Stimulated activated CD8-positive, alpha-beta memory T cell treated with anti-CD3 and anti-CD28 coated beads, Interleukin-7, amount 100 ng/mL, for 24 hours (primary cell): ENCODE measurements around the gene TSEN34.
"Not testable (repeated sequence)": the region's sequence is repeated elsewhere in the genome, so short reads cannot be mapped to it uniquely, and the experiment has no call there.

Experiments used
- DNase-seq: peaks from one replicate; pipeline ENCODE4 v3.0.0-alpha.2; 2020; ENCODE audit warnings: low read depth

TSEN34 gene

GRCh38 chr19:54160854-54161253 lies 30.3 kb upstream of the TSEN34 start:
- no peak for DNase-seq

GRCh38 chr19:54162241-54162805 lies 28.8 kb upstream of the TSEN34 start:
- DNase-seq, result peak; percentile 71

GRCh38 chr19:54162884-54163283 lies 28.2 kb upstream of the TSEN34 start:
- DNase-seq, result no peak

GRCh38 chr19:54164369-54165068 lies 26.6 kb upstream of the TSEN34 start:
- DNase-seq, result peak; percentile 44

- DNase-seq, result no peak
Measured at GRCh38 chr19:54165222-54165621, 25.9 kb upstream of the TSEN34 start.

GRCh38 chr19:54168174-54168917 lies 22.8 kb upstream of the TSEN34 start:
- DNase-seq, result peak; percentile 95

- DNase-seq, result no peak
Measured at GRCh38 chr19:54169149-54169740, 21.9 kb upstream of the TSEN34 start.

DNA sequence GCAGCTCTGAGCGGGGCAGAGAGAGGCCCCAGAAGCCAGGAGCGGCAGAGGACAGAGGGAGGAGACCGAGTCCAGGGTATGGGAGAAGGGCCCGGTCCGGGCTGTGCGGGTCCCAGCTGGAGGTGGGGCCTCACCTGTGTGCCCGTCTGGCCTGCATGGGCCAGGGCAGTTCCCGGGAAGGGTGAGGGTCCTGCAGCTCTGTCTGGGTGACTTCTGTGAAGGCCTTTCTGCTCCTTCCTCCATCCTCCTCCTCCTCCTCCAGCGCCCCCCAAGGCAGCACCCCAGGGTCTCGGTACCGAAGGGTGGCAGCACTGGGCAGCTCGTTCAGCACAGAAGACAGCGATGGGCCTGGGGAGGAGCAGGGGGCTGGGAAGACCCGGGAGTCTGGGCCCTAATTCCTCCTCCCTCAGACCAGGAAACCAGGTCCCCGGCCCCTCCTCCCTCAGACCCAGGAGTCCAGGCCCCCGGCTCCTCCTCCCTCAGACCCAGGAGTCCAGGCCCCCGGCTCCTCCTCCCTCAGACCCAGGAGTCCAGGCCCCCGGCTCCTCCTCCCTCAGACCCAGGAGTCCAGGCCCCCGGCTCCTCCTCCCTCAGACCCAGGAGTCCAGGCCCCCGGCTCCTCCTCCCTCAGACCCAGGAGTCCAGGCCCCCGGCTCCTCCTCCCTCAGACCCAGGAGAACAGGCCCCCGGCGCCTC lies 19.2 kb upstream of the TSEN34 start:
- not testable (repeated sequence) for DNase-seq

- no peak for DNase-seq
Measured at GRCh38 chr19:54172471-54173358, 18.4 kb upstream of the TSEN34 start, which contains the start of gene TMC4. TSS of gene TMC4 (minus strand) at chr19:54173160. CDS start at chr19:54173117, 43 bp downstream.

GRCh38 chr19:54173359-54173699 lies 17.8 kb upstream of the TSEN34 start:
- DNase-seq, result no peak

GRCh38 chr19:54173951-54174834 lies 16.9 kb upstream of the TSEN34 start:
- DNase-seq, result no peak

- no peak for DNase-seq
Measured at GRCh38 chr19:54178581-54179261, 12.4 kb upstream of the TSEN34 start.

GRCh38 chr19:54179262-54179852 lies 11.8 kb upstream of the TSEN34 start:
- DNase-seq, result no peak

DNA sequence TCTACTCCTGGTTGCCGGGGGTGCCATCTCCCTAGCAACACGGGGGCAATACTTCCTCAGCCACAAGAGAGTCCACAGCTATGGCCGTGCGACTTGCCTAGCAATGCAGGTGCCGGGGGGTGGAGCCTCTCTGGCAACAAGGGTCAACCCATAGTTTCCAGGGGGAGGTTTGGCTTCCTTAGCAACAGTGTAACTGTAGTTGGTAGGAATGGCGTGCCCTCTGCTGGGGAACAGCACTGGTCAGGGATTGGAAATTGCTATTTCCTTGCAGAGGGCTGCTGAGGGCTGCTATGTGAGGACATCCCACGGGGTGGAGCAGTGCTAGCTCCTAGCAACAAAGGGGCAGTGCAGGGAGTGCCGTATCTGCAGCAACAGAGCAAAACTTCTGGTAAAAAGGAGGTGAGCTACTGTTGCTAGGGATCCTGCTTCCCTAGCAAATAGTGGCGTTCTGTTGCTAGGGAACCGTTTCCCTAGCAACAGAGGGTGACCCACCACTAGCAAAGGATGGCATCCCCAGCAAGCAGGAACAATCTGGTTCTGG lies 11.1 kb upstream of the TSEN34 start:
- no peak for DNase-seq

- DNase-seq, result no peak
Measured at GRCh38 chr19:54180691-54181091, 10.4 kb upstream of the TSEN34 start.

GRCh38 chr19:54181894-54182293 lies 9.2 kb upstream of the TSEN34 start:
- DNase-seq, result not testable (repeated sequence)

- DNase-seq, result no peak
Measured at GRCh38 chr19:54183431-54183830, 7.7 kb upstream of the TSEN34 start.

GRCh38 chr19:54186351-54186750 lies 4.8 kb upstream of the TSEN34 start:
- no peak for DNase-seq

DNA sequence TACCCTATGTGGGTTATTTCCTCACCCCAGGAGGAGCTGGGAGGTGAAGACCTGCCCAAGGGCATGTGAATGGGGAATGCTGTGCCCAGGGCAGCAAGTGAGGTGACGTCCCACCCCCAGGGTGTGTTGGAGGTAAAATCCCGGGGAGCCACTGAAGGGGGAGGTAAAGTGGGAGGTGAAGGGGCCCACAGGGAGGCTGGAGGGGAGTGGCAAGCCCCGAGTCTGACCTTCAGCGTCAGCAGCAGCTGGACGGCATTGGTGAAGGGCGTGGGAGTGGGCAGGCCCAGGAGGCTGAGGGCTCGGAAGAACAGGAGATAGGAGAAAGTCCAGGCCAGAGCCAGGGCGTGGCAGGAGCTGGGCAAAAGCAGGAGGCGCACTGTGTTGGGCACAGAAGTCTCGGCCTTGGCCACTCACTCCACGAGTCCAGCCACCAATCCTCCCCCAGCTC lies 4.2 kb upstream of the TSEN34 start:
- DNase-seq, result no peak
